ENCODE results near the gene DGAT2. TPM values are rescaled to one million over a fixed set of nuclear protein-coding genes. Genes with fewer than 3 reads are reported as not detected.
A peak's percentile ranks its signal among the peaks of the same experiment; 100 is the strongest.

The DGAT2 gene
- total RNA-seq, 1 experiment from 2014 or later = 1.6 TPM

DNA sequence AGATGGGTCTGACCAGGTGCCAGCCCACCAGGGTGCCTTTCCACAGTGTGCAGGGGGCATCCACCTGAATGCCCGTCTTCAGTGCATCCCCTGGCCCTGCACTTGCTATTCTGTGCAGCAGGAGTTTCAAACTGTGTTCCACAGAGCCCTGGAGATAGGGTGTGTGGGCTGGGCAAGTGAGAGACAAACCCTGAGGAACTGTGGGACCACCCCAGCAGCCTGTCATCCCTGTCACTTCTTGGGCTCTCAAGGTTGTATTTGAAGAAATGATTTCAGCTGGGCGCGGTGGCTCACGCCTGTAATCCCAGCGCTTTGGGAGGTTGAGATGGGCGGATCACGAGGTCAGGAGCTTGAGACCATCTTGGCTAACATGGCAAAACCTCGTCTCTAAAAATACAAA is 6.4 kb upstream of the DGAT2 start (continued):
- TF ChIP-seq STAT6 (CRISPR knock-in tag; conservative IDR thresholded peaks at IDR 0.05; ENCODE audit: low read depth) (no peak), FOXP4 (CRISPR knock-in tag; IDR thresholded peaks at IDR 0.05) (no peak), FOXP1 (CRISPR knock-in tag; IDR thresholded peaks at IDR 0.05; ENCODE audit: borderline replicate concordance) (no peak), ZBTB43 (CRISPR knock-in tag; IDR thresholded peaks at IDR 0.05) (no peak), JAZF1 (CRISPR knock-in tag; IDR thresholded peaks at IDR 0.05) (no peak), NFE2L1 (CRISPR knock-in tag; IDR thresholded peaks at IDR 0.05) (no peak), FOXJ3 (CRISPR knock-in tag; IDR thresholded peaks at IDR 0.05; ENCODE audit: borderline replicate concordance) (no peak), ZNF263 (CRISPR knock-in tag; IDR thresholded peaks at IDR 0.05; ENCODE audit: low read depth) (no peak), NR2C2 (CRISPR knock-in tag; IDR thresholded peaks at IDR 0.05) (no peak), AFF4 (CRISPR knock-in tag; IDR thresholded peaks at IDR 0.05; ENCODE audit: borderline replicate concordance) (no peak)
- TF ChIP-seq, protein P1, sequence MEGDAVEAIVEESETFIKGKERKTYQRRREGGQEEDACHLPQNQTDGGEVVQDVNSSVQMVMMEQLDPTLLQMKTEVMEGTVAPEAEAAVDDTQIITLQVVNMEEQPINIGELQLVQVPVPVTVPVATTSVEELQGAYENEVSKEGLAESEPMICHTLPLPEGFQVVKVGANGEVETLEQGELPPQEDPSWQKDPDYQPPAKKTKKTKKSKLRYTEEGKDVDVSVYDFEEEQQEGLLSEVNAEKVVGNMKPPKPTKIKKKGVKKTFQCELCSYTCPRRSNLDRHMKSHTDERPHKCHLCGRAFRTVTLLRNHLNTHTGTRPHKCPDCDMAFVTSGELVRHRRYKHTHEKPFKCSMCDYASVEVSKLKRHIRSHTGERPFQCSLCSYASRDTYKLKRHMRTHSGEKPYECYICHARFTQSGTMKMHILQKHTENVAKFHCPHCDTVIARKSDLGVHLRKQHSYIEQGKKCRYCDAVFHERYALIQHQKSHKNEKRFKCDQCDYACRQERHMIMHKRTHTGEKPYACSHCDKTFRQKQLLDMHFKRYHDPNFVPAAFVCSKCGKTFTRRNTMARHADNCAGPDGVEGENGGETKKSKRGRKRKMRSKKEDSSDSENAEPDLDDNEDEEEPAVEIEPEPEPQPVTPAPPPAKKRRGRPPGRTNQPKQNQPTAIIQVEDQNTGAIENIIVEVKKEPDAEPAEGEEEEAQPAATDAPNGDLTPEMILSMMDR (IDR thresholded peaks at IDR 0.05) = no peak
- TF ChIP-seq, protein P2, sequence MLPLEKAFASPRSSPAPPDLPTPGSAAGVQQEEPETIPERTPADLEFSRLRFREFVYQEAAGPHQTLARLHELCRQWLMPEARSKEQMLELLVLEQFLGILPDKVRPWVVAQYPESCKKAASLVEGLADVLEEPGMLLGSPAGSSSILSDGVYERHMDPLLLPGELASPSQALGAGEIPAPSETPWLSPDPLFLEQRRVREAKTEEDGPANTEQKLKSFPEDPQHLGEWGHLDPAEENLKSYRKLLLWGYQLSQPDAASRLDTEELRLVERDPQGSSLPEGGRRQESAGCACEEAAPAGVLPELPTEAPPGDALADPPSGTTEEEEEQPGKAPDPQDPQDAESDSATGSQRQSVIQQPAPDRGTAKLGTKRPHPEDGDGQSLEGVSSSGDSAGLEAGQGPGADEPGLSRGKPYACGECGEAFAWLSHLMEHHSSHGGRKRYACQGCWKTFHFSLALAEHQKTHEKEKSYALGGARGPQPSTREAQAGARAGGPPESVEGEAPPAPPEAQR (CRISPR knock-in tag; IDR thresholded peaks at IDR 0.05) = no peak

DNA sequence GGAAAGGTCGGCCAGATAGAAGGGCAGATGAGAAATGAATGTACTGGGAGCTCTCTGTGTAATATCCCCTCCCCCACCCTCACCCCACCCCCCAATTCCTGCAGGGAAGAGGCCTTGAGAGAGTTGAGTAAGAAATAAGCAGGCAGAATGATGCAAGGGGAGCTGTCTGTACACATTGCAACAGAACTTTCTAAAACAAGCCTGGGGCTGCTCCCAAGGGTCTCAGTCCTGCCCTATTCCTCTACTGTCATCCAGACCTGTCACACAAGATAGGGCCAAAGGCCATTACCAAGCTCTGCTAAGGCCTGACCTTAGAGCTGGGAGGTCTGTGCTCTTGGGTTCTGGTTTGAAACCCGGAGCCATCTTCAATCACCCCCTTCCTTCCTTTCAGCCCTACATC is 5.7 kb upstream of the DGAT2 start:
- no peak for TF ChIP-seq PRRX2 (CRISPR knock-in tag; IDR thresholded peaks at IDR 0.05)
- peak; percentile 98 for TF ChIP-seq GABPB1 (CRISPR knock-in tag; IDR thresholded peaks at IDR 0.05)
- TF ChIP-seq SMAD3 (CRISPR knock-in tag; IDR thresholded peaks at IDR 0.05; ENCODE audit: borderline replicate concordance) = no peak
- TF ChIP-seq SOX15 (CRISPR knock-in tag; IDR thresholded peaks at IDR 0.05) = no peak
- POLR2A ChIA-PET = no interaction called here
- H3K4me1 Mint-ChIP-seq = peaks cover 12% of the 10 kb centered on the region
- peaks cover 23% of the 10 kb centered on the region for H3K27me3 Mint-ChIP-seq (ENCODE audit: low read depth)
- ATAC-seq = no peak
- H3K36me3 Mint-ChIP-seq = no peaks in the 10 kb centered on the region; the same call in 1 of the 2 replicates
- no peak overlapping the region for H3K4me3 Mint-ChIP-seq
- CTCF ChIA-PET = interaction anchor here (0.6 to 1.5 kb wide), 4 partner anchors 40 to 1118 kb away, joined by 3 read pairs; no protein-coding TSS in a partner anchor
- no peaks in the 10 kb centered on the region for H3K9me3 Mint-ChIP-seq
- no peak overlapping the region for H3K27ac Mint-ChIP-seq
- DNase-seq (ENCODE audit: low spot score) = no peak

Measured in WTC11 (cell line).